Body of pancreas (tissue), 4 donors: ENCODE measurements around the gene LMO1. TPM values are rescaled to one million over a fixed set of nuclear protein-coding genes. Genes with fewer than 3 reads are reported as not detected.

Experiments used
- ATAC-seq: fragments of 150-250 bp; one replicate; pipeline ENCODE4 v1.9.1; 2016
- DNase-seq, 4 donors: peaks; one replicate each; pipeline ENCODE4 v3.0.0-alpha.2; 2019
- H3K27ac ChIP-seq, 4 donors: fragments of 200-600 bp; sonication (generic); 1 replicate in 3 of 4; 2 replicates in 1 of 4; pipeline versions ENCODE4 v1.5.1 to v1.6.1; 2016 to 2019; ENCODE audit warnings: mild to moderate bottlenecking in 1 of 4, mixed read lengths in 1 of 4, moderate library complexity in 1 of 4
- H3K27me3 ChIP-seq, 2 donors: fragments of 200-600 bp; sonication (generic); one replicate each; pipeline ENCODE4 v1.6.0; 2016; ENCODE audit warnings: mild to moderate bottlenecking in 1 of 2
- H3K36me3 ChIP-seq, 2 donors: fragments of 200-600 bp; sonication (generic); replicated peaks in 1 of 2; 2 replicates each; pipeline ENCODE4 v1.5.1; 2016; ENCODE audit warnings: low read depth in 2 of 2; ENCODE audit not compliant: insufficient read depth in 1 of 2
- H3K4me1 ChIP-seq: fragments of 200-600 bp; sonication (generic); one replicate; pipeline ENCODE4 v1.6.0; 2016
- H3K4me3 ChIP-seq, 2 donors: fragments of 200-600 bp; sonication (generic); 1 replicate in 1 of 2; 2 replicates in 1 of 2; pipeline ENCODE4 v1.5.1; 2016 to 2019
- H3K9me3 ChIP-seq, 3 donors: fragments of 200-600 bp; sonication (generic); 1 replicate in 2 of 3; 2 replicates in 1 of 3; pipeline ENCODE4 v1.5.1; 2016
- CTCF ChIP-seq, 7 experiments: fragments of 450-650 bp in 4 of 7; fragments of 200-600 bp in 3 of 7; sonication (generic) in 3 of 7; IDR thresholded peaks; one replicate each; pipeline ENCODE4 v1.5.1; 2016 to 2019; ENCODE audit warnings: antibody characterized with exemption in 7 of 7
- POLR2A ChIP-seq, 3 donors: fragments of 450-650 bp; IDR thresholded peaks; one replicate each; pipeline ENCODE4 v1.6.1; 2016; ENCODE audit warnings: antibody characterized with exemption in 3 of 3, mild to moderate bottlenecking in 2 of 3
- WGBS, 2 donors: methylation state at CpG; one replicate each; pipeline ENCODE4 v1.1.5; 2017; 5-methylcytosine and 5-hydroxymethylcytosine counted together
- intact Hi-C: fragments of 100-400 bp; cut with DNase I; formaldehyde crosslinking; loops from one replicate; pipeline ENCODE4 v1.15.1; 2023
- total RNA-seq, 2 donors: library from RNA; depleted of rRNA; stranded (reverse); fragments of >200 nt; gene quantifications; one replicate each; pipeline ENCODE4 v1.1.0, GENCODE V29; 2016

The LMO1 gene
- total RNA-seq, 2 donors from 2014 or later = 0.78 to 1.6 TPM

- Histone ChIP-seq H3K4me1 (peaks cover 14% of the 10 kb centered on the region), H3K4me3 (no peak overlapping the region), H3K36me3 (no peaks in the 10 kb centered on the region), H3K27ac (no peak overlapping the region), H3K9me3 (no peaks in the 10 kb centered on the region), H3K27me3 (peaks cover 0 to 10% of the 10 kb centered on the region in 2 donors)
- 86 to 88% methylated on average over 8 of the region's 8 CpGs for WGBS, 2 donors
- ATAC-seq (no peak), DNase-seq (no peak)
- intact Hi-C loops = no loop called here
- TF ChIP-seq POLR2A (IDR thresholded peaks at IDR 0.05) (no peak), CTCF (IDR thresholded peaks at IDR 0.05) (no peak)
These were observed 58.1 kb downstream of the LMO1 start for GRCh38 chr11:8205566-8205965.

GRCh38 chr11:8204596-8204995 lies 59.1 kb downstream of the LMO1 start:
- no peak for DNase-seq
- peaks cover 0 to 10% of the 10 kb centered on the region in 2 donors for H3K27me3 ChIP-seq
- peaks cover 14% of the 10 kb centered on the region for H3K4me1 ChIP-seq
- no peak overlapping the region for H3K27ac ChIP-seq
- TF ChIP-seq CTCF (IDR thresholded peaks at IDR 0.05) (no peak), POLR2A (IDR thresholded peaks at IDR 0.05) (no peak)
- no peak overlapping the region for H3K4me3 ChIP-seq
- no peak for ATAC-seq
- WGBS, 2 donors = 53 to 60% methylated on average over 5 of the region's 5 CpGs
- H3K9me3 ChIP-seq = no peaks in the 10 kb centered on the region
- intact Hi-C loops = no loop called here
- no peaks in the 10 kb centered on the region for H3K36me3 ChIP-seq

- TF ChIP-seq CTCF (IDR thresholded peaks at IDR 0.05) (no peak), POLR2A (IDR thresholded peaks at IDR 0.05) (no peak)
- Histone ChIP-seq H3K27me3 (peaks cover 0 to 10% of the 10 kb centered on the region in 2 donors), H3K27ac (no peak overlapping the region), H3K4me3 (no peak overlapping the region), H3K36me3 (no peaks in the 10 kb centered on the region), H3K9me3 (no peaks in the 10 kb centered on the region), H3K4me1 (peaks cover 14% of the 10 kb centered on the region)
- no peak for ATAC-seq
- no peak for DNase-seq
- WGBS, 2 donors = 66 to 79% methylated on average over 4 to 5 of the region's 5 CpGs
- intact Hi-C loops = no loop called here
These were observed 59.7 kb downstream of the LMO1 start for GRCh38 chr11:8204025-8204424.

- H3K9me3 ChIP-seq = no peaks in the 10 kb centered on the region
- intact Hi-C loops = no loop called here
- no peak for ATAC-seq
- DNase-seq = no peak
- H3K4me1 ChIP-seq = peaks cover 14% of the 10 kb centered on the region
- H3K27ac ChIP-seq = no peak overlapping the region
- no peaks in the 10 kb centered on the region for H3K36me3 ChIP-seq
- peaks cover 0 to 10% of the 10 kb centered on the region in 2 donors for H3K27me3 ChIP-seq
- H3K4me3 ChIP-seq = no peak overlapping the region
- TF ChIP-seq POLR2A (IDR thresholded peaks at IDR 0.05) = no peak
- no peak for TF ChIP-seq CTCF (IDR thresholded peaks at IDR 0.05)
- WGBS, 2 donors = 65 to 79% methylated on average over 1 to 2 of the region's 2 CpGs
These were observed 60.3 kb downstream of the LMO1 start for GRCh38 chr11:8203414-8203715.

- intact Hi-C loops = no loop called here
- no peak for TF ChIP-seq CTCF (IDR thresholded peaks at IDR 0.05)
- no peak for TF ChIP-seq POLR2A (IDR thresholded peaks at IDR 0.05)
These were observed 60.9 kb downstream of the LMO1 start for GRCh38 chr11:8202516-8203413.

More at GRCh38 chr11:8202516-8203413, 60.9 kb downstream of the LMO1 start:
- 69 to 83% methylated on average over 10 to 11 of the region's 11 CpGs for WGBS, 2 donors
- Histone ChIP-seq H3K4me1 (peaks cover 14% of the 10 kb centered on the region), H3K36me3 (no peaks in the 10 kb centered on the region), H3K27me3 (peaks cover 0 to 7% of the 10 kb centered on the region in 2 donors), H3K27ac (no peak overlapping the region), H3K4me3 (no peak overlapping the region), H3K9me3 (no peaks in the 10 kb centered on the region)
- DNase-seq (no peak), ATAC-seq (no peak)
